ENCODE measurements around the gene PPRC1.

The PPRC1 gene

GRCh38 chr10:102117391-102118159 lies 15.3 kb upstream of the PPRC1 start:
- peak in 2 of 4 experiments; percentile 23 to 54 for DNase-seq

GRCh38 chr10:102118867-102119266 lies 14.0 kb upstream of the PPRC1 start:
- DNase-seq = no peak

GRCh38 chr10:102119417-102120141 lies 13.3 kb upstream of the PPRC1 start:
- peak in 2 of 4 experiments; percentile 33 to 38 for DNase-seq

GRCh38 chr10:102120142-102120990 lies 12.5 kb upstream of the PPRC1 start, which contains the start of gene LDB1:
LDB1 (minus strand) TSS chr10:102120368; CDS start chr10:102120110, 258 bp downstream.
- peak in 3 of 4 experiments; percentile 29 to 69 (median 65) for DNase-seq

GRCh38 chr10:102120991-102121738 lies 11.7 kb upstream of the PPRC1 start:
- DNase-seq = peak in 1 of 4 experiments; percentile 22

- no peak for DNase-seq
Measured at GRCh38 chr10:102121739-102122372, 11.0 kb upstream of the PPRC1 start.

- DNase-seq = no peak
Measured at GRCh38 chr10:102122450-102122849, 10.4 kb upstream of the PPRC1 start.

- no peak for DNase-seq
Measured at GRCh38 chr10:102123223-102123622, 9.6 kb upstream of the PPRC1 start.

- DNase-seq = no peak
Measured at GRCh38 chr10:102131286-102132170, 1.3 kb upstream of the PPRC1 start.

- no peak for DNase-seq
Measured at GRCh38 chr10:102132193-102132562, 662 bp upstream of the PPRC1 start.

- peak in 3 of 4 experiments; percentile 36 to 46 (median 45) for DNase-seq
Measured at GRCh38 chr10:102133373-102134195, 744 bp downstream of the PPRC1 start.

GRCh38 chr10:102134416-102134815 lies 1.6 kb downstream of the PPRC1 start:
- no peak for DNase-seq

- no peak for DNase-seq
Measured at GRCh38 chr10:102135956-102136526, 3.2 kb downstream of the PPRC1 start.

- DNase-seq = no peak
Measured at GRCh38 chr10:102139281-102140110, 6.7 kb downstream of the PPRC1 start.

GRCh38 chr10:102140218-102140617 lies 7.4 kb downstream of the PPRC1 start:
- no peak for DNase-seq

GRCh38 chr10:102140913-102141540 lies 8.2 kb downstream of the PPRC1 start:
- DNase-seq = no peak

- no peak for DNase-seq
Measured at GRCh38 chr10:102141583-102142107, 8.8 kb downstream of the PPRC1 start.

GRCh38 chr10:102146971-102147428 lies 14.2 kb downstream of the PPRC1 start:
- DNase-seq = no peak

All from activated naive CD4-positive, alpha-beta T cell (primary cell).